Spleen (tissue), 11 donors: ENCODE data around the gene PARVB. TPM values are rescaled to one million over a fixed set of nuclear protein-coding genes. Genes with fewer than 3 reads are reported as not detected.

ENCODE experiments used
- DNase-seq: peaks from one replicate; pipeline ENCODE4 v3.0.0-alpha.2; 2020
- H3K27ac ChIP-seq, 8 donors: fragments of 200-600 bp; sonication (generic) in 7 of 8; 1 replicate in 4 of 8; 2 replicates in 4 of 8; pipeline versions ENCODE4 v1.5.0 to v1.8.0; 2016 to 2021; ENCODE audit warnings: inconsistent platforms in 4 of 8, mild to moderate bottlenecking in 4 of 8, moderate library complexity in 1 of 8
- H3K27me3 ChIP-seq, 7 donors: fragments of 200-600 bp; sonication (generic) in 6 of 7; replicated peaks in 1 of 7; 1 replicate in 4 of 7; 2 replicates in 3 of 7; pipeline versions ENCODE4 v1.5.0 to v1.8.0; 2016 to 2021; ENCODE audit warnings: inconsistent platforms in 3 of 7, mild to moderate bottlenecking in 1 of 7
- H3K36me3 ChIP-seq, 6 donors: fragments of 200-600 bp; sonication (generic) in 5 of 6; 1 replicate in 4 of 6; 2 replicates in 2 of 6; pipeline versions ENCODE4 v1.5.0 to v1.8.0; 2016 to 2021; ENCODE audit warnings: inconsistent platforms in 2 of 6
- H3K4me1 ChIP-seq, 6 donors: fragments of 200-600 bp; sonication (generic) in 5 of 6; 1 replicate in 3 of 6; 2 replicates in 3 of 6; pipeline versions ENCODE4 v1.5.0 to v1.8.0; 2016 to 2021; ENCODE audit warnings: inconsistent platforms in 3 of 6
- H3K4me3 ChIP-seq, 8 donors: fragments of 200-600 bp; sonication (generic) in 7 of 8; 1 replicate in 4 of 8; 2 replicates in 4 of 8; pipeline versions ENCODE4 v1.5.0 to v1.8.0; 2016 to 2021; ENCODE audit warnings: inconsistent platforms in 4 of 8, mild to moderate bottlenecking in 4 of 8, moderate library complexity in 2 of 8
- H3K9me3 ChIP-seq, 8 donors: fragments of 200-600 bp; sonication (generic) in 7 of 8; 1 replicate in 4 of 8; 2 replicates in 4 of 8; pipeline versions ENCODE4 v1.5.0 to v1.8.0; 2016 to 2021; ENCODE audit warnings: inconsistent platforms in 4 of 8
- CTCF ChIP-seq, 11 experiments: fragments of 200-600 bp in 7 of 11; fragments of 450-650 bp in 4 of 11; sonication (generic) in 4 of 11; IDR thresholded peaks in 8 of 11; conservative IDR thresholded peaks in 3 of 11; 1 replicate in 7 of 11; 2 replicates in 4 of 11; pipeline versions ENCODE4 v1.4.0 to v1.8.0; 2016 to 2021; ENCODE audit warnings: antibody characterized with exemption in 11 of 11, inconsistent platforms in 4 of 11, mild to moderate bottlenecking in 1 of 11
- POLR2A ChIP-seq, 3 donors: fragments of 450-650 bp; IDR thresholded peaks; one replicate each; pipeline ENCODE4 v1.5.1; 2017; ENCODE audit warnings: antibody characterized with exemption in 3 of 3, mild to moderate bottlenecking in 1 of 3
- POLR2AphosphoS5 ChIP-seq, 3 donors: sonication (generic); formaldehyde crosslinking; IDR thresholded peaks; one replicate each; pipeline ENCODE4 v1.5.1; 2017; ENCODE audit warnings: antibody characterized with exemption in 3 of 3
- WGBS, 5 donors: extraction: QIAGEN DNeasy Blood & Tissue Kit in 3 of 5; methylation state at CpG; one replicate each; pipeline versions ENCODE4 v1.1.5 to v1.1.7; 2013 to 2018; 5-methylcytosine and 5-hydroxymethylcytosine counted together
- intact Hi-C: fragments of 100-400 bp; cut with DNase I; formaldehyde crosslinking; loops from one replicate; pipeline ENCODE4 v1.15.0; 2023; ENCODE audit warnings: low total_unique reads
- polyA plus RNA-seq, 3 donors: library from polyadenylated mRNA; stranded (reverse); fragments of 200-250 nt; gene quantifications; one replicate each; pipeline ENCODE4 v1.2.1, GENCODE V29; 2013
- total RNA-seq, 7 donors: library from RNA; depleted of rRNA in 3 of 7; stranded (reverse); fragments of >200 nt in 3 of 7; fragmentation: NEBNext Ultra II Directional in 4 of 7; extraction: Animal tissue kit (Norgen Biotek cat#: 25700) in 4 of 7; gene quantifications; one replicate each; pipeline versions ENCODE4 v1.1.0 to v1.2.1, GENCODE V29; 2016 to 2021
- donor health status: healthy with polysubstance abuse.
- donor health status: DM: no; HTN: no; CAD: no; lungs with moderate emphysema.
- donor health status: DM: no; HTN: no; CAD: no.
- donor health status: Bipolar disorder and iron deficiency.
- donor health status: healthy.
- donor health status: DM: no; HTN: no; CAD: no.
- donor health status: DM: yes; HTN: yes; CAD: no.

The PARVB gene
- total and polyA plus RNA-seq, 10 donors, result 24.0 to 61.9 (median 46.5) TPM

- peaks cover 0 to 19% (median 3%) of the 10 kb centered on the region in 6 donors for H3K36me3 ChIP-seq
- no peak overlapping the region for H3K4me3 ChIP-seq
- peaks cover 0 to 7% (median 0%) of the 10 kb centered on the region in 6 donors for H3K4me1 ChIP-seq
- WGBS, 5 donors, result 81 to 89% (median 88%) methylated on average over 7 of the region's 7 CpGs
- TF ChIP-seq CTCF (IDR thresholded peaks at IDR 0.05 in 8 of 11, conservative IDR thresholded peaks at IDR 0.05 in 3 of 11) (no peak), POLR2AphosphoS5 (IDR thresholded peaks at IDR 0.05) (no peak), POLR2A (IDR thresholded peaks at IDR 0.05) (no peak)
- DNase-seq, result peak; percentile 34
- peaks cover 0 to 10% (median 7%) of the 10 kb centered on the region in 8 donors for H3K9me3 ChIP-seq
- no peaks in the 10 kb centered on the region for H3K27me3 ChIP-seq
- H3K27ac ChIP-seq, result no peak overlapping the region
- intact Hi-C loops, result no loop called here
Observed at GRCh38 chr22:44003405-44004103, 20.5 kb upstream of the PARVB start.

GRCh38 chr22:44004104-44004460 lies 20.0 kb upstream of the PARVB start:
- no peak overlapping the region for H3K4me3 ChIP-seq
- TF ChIP-seq CTCF (IDR thresholded peaks at IDR 0.05 in 8 of 11, conservative IDR thresholded peaks at IDR 0.05 in 3 of 11), result no peak
- 94 to 96% (median 95%) methylated on average over 7 of the region's 7 CpGs for WGBS, 5 donors
- no peaks in the 10 kb centered on the region for H3K27me3 ChIP-seq
- intact Hi-C loops, result no loop called here
- peaks cover 0 to 10% (median 7%) of the 10 kb centered on the region in 8 donors for H3K9me3 ChIP-seq
- no peak overlapping the region for H3K27ac ChIP-seq
- DNase-seq, result no peak
- H3K36me3 ChIP-seq, result peaks cover 0 to 14% (median 0%) of the 10 kb centered on the region in 6 donors
- H3K4me1 ChIP-seq, result peaks cover 0 to 7% (median 0%) of the 10 kb centered on the region in 6 donors

DNA sequence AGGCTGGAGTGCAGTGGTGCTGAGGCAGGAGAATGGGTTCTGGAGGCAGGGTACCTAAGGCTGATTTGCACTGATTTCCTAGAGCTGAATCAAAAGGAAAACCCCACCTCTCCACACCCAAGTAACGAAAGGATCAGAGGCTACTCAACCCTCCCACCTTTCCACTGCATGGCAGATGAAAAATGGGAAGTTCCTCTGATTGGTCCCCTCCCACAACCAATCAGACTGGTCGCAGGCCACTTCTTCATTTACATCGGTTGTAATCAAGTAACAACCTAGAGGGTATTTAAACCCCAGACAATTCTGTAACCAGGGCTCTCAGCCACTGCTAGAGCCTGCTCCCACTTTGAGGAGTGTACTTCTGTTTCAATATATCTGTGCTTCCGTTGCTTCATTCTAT lies 18.6 kb upstream of the PARVB start:
- peaks cover 0 to 3% (median 0%) of the 10 kb centered on the region in 6 donors for H3K4me1 ChIP-seq
- H3K27ac ChIP-seq, result no peak overlapping the region
- no peak for DNase-seq
- 67 to 74% (median 69%) methylated on average over 4 of the region's 4 CpGs for WGBS, 5 donors
- peaks cover 0 to 10% (median 7%) of the 10 kb centered on the region in 8 donors for H3K9me3 ChIP-seq
- intact Hi-C loops, result no loop called here
- H3K27me3 ChIP-seq, result no peaks in the 10 kb centered on the region
- peaks cover 0 to 6% (median 0%) of the 10 kb centered on the region in 6 donors for H3K36me3 ChIP-seq
- no peak overlapping the region for H3K4me3 ChIP-seq
- TF ChIP-seq CTCF (IDR thresholded peaks at IDR 0.05 in 8 of 11, conservative IDR thresholded peaks at IDR 0.05 in 3 of 11) (no peak), POLR2AphosphoS5 (IDR thresholded peaks at IDR 0.05) (no peak), POLR2A (IDR thresholded peaks at IDR 0.05) (no peak)

DNA sequence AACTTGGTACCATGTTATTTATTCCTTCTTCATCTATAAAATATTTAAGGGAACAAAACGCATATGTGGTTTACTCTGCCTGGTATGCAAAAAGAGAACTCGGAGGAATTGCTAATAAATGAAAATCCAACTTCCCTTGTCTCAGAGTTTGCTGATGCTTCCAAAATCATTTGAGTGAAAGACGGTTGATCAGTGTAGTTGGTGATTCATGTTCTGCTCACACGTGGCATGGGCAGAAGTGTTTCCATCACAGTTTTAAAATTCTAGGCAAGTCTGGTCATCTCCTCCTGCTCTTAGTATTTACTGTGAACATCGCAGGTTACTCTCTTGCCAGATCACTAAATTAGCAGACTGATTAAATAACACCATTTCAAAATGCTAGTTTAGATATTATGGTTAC lies 11.9 kb upstream of the PARVB start:
- Histone ChIP-seq H3K4me3 (no peak overlapping the region), H3K4me1 (peaks cover 0 to 11% (median 0%) of the 10 kb centered on the region in 6 donors), H3K36me3 (no peaks in the 10 kb centered on the region), H3K27me3 (no peaks in the 10 kb centered on the region), H3K9me3 (no peaks in the 10 kb centered on the region), H3K27ac (peak overlapping the region in 2 of 8 donors; percentile 33 to 58)
- DNase-seq, result no peak
- intact Hi-C loops, result no loop called here
- TF ChIP-seq POLR2A (IDR thresholded peaks at IDR 0.05) (no peak), POLR2AphosphoS5 (IDR thresholded peaks at IDR 0.05) (no peak), CTCF (IDR thresholded peaks at IDR 0.05 in 8 of 11, conservative IDR thresholded peaks at IDR 0.05 in 3 of 11) (no peak)
- 76 to 85% (median 78%) methylated on average over 5 of the region's 5 CpGs for WGBS, 5 donors
